ENCODE results near the gene RASL10A. TPM values are rescaled to one million over a fixed set of nuclear protein-coding genes. Genes with fewer than 3 reads are reported as not detected.
"Not testable (repeated sequence)": the region's sequence is repeated elsewhere in the genome, so short reads cannot be mapped to it uniquely, and the experiment has no call there.

The RASL10A gene, protein sequence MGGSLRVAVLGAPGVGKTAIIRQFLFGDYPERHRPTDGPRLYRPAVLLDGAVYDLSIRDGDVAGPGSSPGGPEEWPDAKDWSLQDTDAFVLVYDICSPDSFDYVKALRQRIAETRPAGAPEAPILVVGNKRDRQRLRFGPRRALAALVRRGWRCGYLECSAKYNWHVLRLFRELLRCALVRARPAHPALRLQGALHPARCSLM
- total RNA-seq (1 to 10 TPM in 2 of 4 donors, under 1 TPM in 2; 0.61 to 1.2 (median 0.95) TPM), polyA plus RNA-seq (1 to 10 TPM in 1 of 3 donors, under 1 TPM in 2; 0.32 to 3.3 (median 0.80) TPM)
- long read RNA-seq, donor 1, partial matches to known transcripts, result 0 of 1 reads
- long read RNA-seq, donor 1, other reads (novel, unspliced or antisense), result 0 of 1 reads
- long read RNA-seq, donor 2, partial matches to known transcripts, result 0 of 1 reads
- long read RNA-seq, donor 2, other reads (novel, unspliced or antisense), result 0 of 1 reads

DNA sequence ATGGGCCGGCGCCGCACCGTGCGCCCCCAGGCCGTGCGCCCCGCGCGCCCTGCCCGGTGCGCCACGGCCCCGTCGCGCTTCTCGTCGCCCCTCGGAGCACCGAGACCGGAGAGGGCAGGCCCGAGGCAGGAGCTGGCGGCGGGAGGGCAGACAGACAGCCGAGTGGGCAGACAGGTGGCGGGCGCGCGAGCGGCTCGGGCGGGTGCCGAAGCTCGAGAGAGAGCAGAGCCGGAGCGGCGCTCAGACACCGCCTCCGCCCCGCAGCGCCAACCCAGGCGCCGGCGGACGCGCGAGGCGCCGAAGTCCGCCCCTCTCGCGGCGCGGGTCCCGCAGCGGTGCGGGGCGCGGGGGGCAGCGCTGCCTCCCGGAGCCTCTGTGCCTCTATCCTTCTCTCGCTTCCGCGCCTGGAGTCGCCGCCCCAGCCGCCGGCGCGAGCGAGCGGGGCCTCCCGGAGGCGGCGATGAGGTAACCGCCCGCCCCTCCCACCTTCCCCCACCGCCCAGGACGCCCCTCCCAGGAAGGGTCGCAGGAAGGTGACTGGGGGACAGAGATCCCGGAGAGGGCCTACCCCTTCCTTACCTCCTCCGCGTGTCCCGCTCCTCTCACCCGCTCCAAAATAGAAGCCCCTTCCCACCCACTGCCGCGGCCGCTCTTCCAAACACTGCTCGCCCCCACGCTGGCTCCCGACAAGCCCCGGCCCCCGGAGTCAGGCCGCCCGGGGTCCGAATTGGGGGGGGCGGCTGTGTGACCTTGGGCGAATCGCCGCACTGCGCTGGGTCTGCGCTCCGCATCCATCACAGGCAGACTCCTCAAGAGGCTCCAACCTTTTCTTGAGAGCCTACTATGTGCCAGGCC lies at the start of gene RASL10A:
Gene RASL10A, minus strand, starts transcription at position 412 of the 855 bp plus-strand sequence. CDS start 451 bp downstream, outside the sequence.
- Histone ChIP-seq H3K4me3 (peak within 1 kb of the TSS; percentile 58), H3K9me3 (no peaks in the 10 kb centered on the region), H3K27ac (no peak within 1 kb of the TSS), H3K4me1 (peaks cover 11% of the 10 kb centered on the region), H3K27me3 (ENCODE audit: insufficient read depth in 3 of 3, low read length in 2 of 3) (peaks cover 0 to 35% (median 15%) of the 10 kb centered on the region in 3 donors), H3K36me3 (ENCODE audit: insufficient read depth in 1 of 2, low read depth in 1 of 2) (no peaks in the 10 kb centered on the region)
- intact Hi-C loops (cut with DNase I), result no loop called here
- 6 to 18% (median 16%) methylated on average over 38 to 103 of the region's 103 CpGs for WGBS, 3 donors
- DNase-seq (peak in 1 of 2 donors; percentile 69), ATAC-seq (peak in 3 of 4 donors; percentile 18 to 64 (median 43))
- TF ChIP-seq, protein P1, sequence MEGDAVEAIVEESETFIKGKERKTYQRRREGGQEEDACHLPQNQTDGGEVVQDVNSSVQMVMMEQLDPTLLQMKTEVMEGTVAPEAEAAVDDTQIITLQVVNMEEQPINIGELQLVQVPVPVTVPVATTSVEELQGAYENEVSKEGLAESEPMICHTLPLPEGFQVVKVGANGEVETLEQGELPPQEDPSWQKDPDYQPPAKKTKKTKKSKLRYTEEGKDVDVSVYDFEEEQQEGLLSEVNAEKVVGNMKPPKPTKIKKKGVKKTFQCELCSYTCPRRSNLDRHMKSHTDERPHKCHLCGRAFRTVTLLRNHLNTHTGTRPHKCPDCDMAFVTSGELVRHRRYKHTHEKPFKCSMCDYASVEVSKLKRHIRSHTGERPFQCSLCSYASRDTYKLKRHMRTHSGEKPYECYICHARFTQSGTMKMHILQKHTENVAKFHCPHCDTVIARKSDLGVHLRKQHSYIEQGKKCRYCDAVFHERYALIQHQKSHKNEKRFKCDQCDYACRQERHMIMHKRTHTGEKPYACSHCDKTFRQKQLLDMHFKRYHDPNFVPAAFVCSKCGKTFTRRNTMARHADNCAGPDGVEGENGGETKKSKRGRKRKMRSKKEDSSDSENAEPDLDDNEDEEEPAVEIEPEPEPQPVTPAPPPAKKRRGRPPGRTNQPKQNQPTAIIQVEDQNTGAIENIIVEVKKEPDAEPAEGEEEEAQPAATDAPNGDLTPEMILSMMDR (IDR thresholded peaks at IDR 0.05), result no peak

DNA sequence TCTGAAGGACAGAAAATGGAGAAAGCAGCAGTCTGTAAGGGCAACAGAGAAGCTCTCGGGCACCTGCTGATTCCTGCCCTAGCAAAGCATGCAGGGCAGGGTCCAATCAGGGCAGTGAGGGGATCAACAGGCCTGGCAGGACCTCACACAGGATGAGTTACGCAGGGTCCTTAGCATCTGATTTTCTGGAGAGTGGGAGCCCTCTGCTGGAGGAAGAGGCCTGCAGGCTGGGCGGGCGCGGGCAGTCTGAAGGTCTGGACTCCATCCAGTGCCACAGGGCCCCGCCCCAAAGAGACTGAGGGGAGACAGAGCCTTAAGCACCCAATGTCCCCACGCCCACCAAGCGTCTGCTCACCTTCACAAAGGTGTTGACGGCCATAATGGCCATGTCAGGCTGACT lies 44.0 kb upstream of the RASL10A start:
- TF ChIP-seq, protein P1 (IDR thresholded peaks at IDR 0.05), result peak; percentile 74
- peaks cover 8% of the 10 kb centered on the region for H3K4me1 ChIP-seq
- WGBS, 3 donors, result 17 to 22% (median 21%) methylated on average over 9 of the region's 9 CpGs
- H3K27me3 ChIP-seq (ENCODE audit: insufficient read depth in 3 of 3, low read length in 2 of 3), result no peaks in the 10 kb centered on the region
- peak overlapping the region; percentile 47 for H3K27ac ChIP-seq
- ATAC-seq, result peak; percentile 89 to 95 (median 93)
- no peak overlapping the region for H3K4me3 ChIP-seq
- no peaks in the 10 kb centered on the region for H3K9me3 ChIP-seq
- peaks cover 0 to 51% of the 10 kb centered on the region in 2 donors for H3K36me3 ChIP-seq (ENCODE audit: insufficient read depth in 1 of 2, low read depth in 1 of 2)
- intact Hi-C loops (cut with DNase I), result loop anchor here (1.0 to 2.0 kb wide), 2 partner anchors 53 kb away; partner anchors contain the start of gene GAS2L1 (in 2 of the 2)
- DNase-seq, result peak; percentile 66 to 85

DNA sequence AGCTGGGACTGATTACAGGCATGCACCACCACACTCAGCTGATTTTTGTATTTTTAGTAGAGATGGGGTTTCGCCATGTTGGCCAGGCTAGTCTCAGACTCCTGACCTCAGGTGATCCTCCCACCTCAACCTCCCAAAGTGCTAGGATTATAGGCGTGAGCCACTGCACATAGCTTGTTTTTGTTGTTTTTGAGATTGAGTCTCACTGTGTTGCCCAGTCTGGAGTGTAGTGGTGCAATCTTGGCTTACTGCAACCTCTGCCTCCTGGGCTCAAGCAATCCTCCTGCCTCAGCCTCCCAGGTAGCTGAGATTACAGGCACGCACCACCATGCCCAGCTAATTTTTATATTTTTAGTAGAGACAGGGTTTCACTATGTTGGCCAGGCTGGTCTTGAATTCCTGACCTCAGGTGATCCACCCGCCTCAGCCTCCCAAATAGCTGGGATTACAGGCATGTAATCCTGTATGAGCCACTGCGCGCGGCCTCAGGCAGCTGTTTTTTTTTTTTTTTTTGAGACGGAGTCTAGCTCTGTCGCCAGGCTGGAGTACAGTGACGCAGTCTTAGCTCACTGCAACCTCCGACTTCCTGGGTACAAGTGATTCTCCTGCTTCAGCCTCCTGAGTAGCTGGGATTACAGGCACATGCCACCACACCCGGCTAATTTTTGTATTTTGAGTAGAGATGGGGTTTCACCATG lies 41.8 kb upstream of the RASL10A start:
- Histone ChIP-seq H3K36me3 (ENCODE audit: insufficient read depth in 1 of 2, low read depth in 1 of 2) (peaks cover 0 to 63% of the 10 kb centered on the region in 2 donors), H3K4me1 (peaks cover 25% of the 10 kb centered on the region)
- H3K9me3 ChIP-seq; H3K27ac ChIP-seq; H3K4me3 ChIP-seq; intact Hi-C loops (cut with DNase I); H3K27me3 ChIP-seq (ENCODE audit: insufficient read depth in 3 of 3, low read length in 2 of 3): not testable (repeated sequence)
- ATAC-seq, result peak in 1 of 4 donors; percentile 18
- peak in 1 of 2 donors; percentile 23 for DNase-seq
- 40 to 59% (median 42%) methylated on average over 10 to 12 of the region's 12 CpGs for WGBS, 3 donors

DNA sequence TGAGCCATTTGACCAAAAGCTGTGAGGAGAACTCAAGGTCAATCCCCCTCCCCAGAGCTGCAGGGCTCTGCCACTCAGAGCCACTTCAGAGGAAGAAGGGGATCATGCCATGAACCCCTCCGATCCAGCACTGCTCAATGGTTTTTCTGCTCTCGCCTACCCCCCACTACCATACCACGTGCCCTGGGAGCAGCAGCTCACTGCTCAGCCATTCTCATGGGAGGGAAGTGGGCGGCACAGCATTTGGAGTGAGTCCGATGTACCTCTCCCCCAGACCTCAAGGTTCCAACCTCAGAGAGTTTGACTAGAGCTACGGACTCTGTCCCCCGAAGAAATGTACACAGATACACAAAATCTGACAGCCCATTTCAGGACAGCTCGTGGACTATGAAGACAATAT lies 38.4 kb upstream of the RASL10A start:
- Histone ChIP-seq H3K4me1 (peaks cover 23% of the 10 kb centered on the region), H3K36me3 (ENCODE audit: insufficient read depth in 1 of 2, low read depth in 1 of 2) (peaks cover 6 to 92% of the 10 kb centered on the region in 2 donors), H3K9me3 (no peaks in the 10 kb centered on the region), H3K27me3 (ENCODE audit: insufficient read depth in 3 of 3, low read length in 2 of 3) (no peaks in the 10 kb centered on the region), H3K4me3 (no peak overlapping the region), H3K27ac (peak overlapping the region; percentile 54)
- DNase-seq (peak in 1 of 2 donors; percentile 38), ATAC-seq (no peak)
- intact Hi-C loops (cut with DNase I), result no loop called here
- WGBS, 3 donors, result 95 to 97% (median 97%) methylated on average over 8 of the region's 8 CpGs
- TF ChIP-seq, protein P1 (IDR thresholded peaks at IDR 0.05), result no peak
